ENCODE results near the gene COL27A1.
A peak's percentile ranks its signal among the peaks of the same experiment; 100 is the strongest.

Gene COL27A1

GRCh38 chr9:114271556-114272510, 116.5 kb downstream of the COL27A1 start:
- DNase-seq (ENCODE audit: low read depth in 2 of 2) = no peak

- DNase-seq (ENCODE audit: low read depth in 2 of 2) = no peak
Measured at GRCh38 chr9:114272739-114273431, 117.5 kb downstream of the COL27A1 start.

GRCh38 chr9:114273461-114273881, 118.1 kb downstream of the COL27A1 start:
- DNase-seq (ENCODE audit: low read depth in 2 of 2) = no peak

GRCh38 chr9:114274217-114274616, 118.9 kb downstream of the COL27A1 start:
- DNase-seq (ENCODE audit: low read depth in 2 of 2) = no peak

- no peak for DNase-seq (ENCODE audit: low read depth in 2 of 2)
Measured at GRCh38 chr9:114275246-114276004, 120.1 kb downstream of the COL27A1 start.

GRCh38 chr9:114276908-114277821, 121.8 kb downstream of the COL27A1 start:
- no peak for DNase-seq (ENCODE audit: low read depth in 2 of 2)

GRCh38 chr9:114278356-114278755, 123.0 kb downstream of the COL27A1 start:
- DNase-seq (ENCODE audit: low read depth in 2 of 2) = no peak

- DNase-seq (ENCODE audit: low read depth in 2 of 2) = no peak
Measured at GRCh38 chr9:114278881-114279570, 123.7 kb downstream of the COL27A1 start.

- DNase-seq (ENCODE audit: low read depth in 2 of 2) = no peak
Measured at GRCh38 chr9:114279693-114280092, 124.4 kb downstream of the COL27A1 start.

GRCh38 chr9:114280636-114281472, 125.5 kb downstream of the COL27A1 start:
- no peak for DNase-seq (ENCODE audit: low read depth in 2 of 2)

GRCh38 chr9:114281473-114282103, 126.3 kb downstream of the COL27A1 start:
- DNase-seq (ENCODE audit: low read depth in 2 of 2) = no peak

GRCh38 chr9:114282104-114282485, 126.8 kb downstream of the COL27A1 start:
- DNase-seq (ENCODE audit: low read depth in 2 of 2) = no peak

- DNase-seq (ENCODE audit: low read depth in 2 of 2) = no peak
Measured at GRCh38 chr9:114282507-114282906, 127.2 kb downstream of the COL27A1 start.

GRCh38 chr9:114282926-114283325, 127.6 kb downstream of the COL27A1 start:
- DNase-seq (ENCODE audit: low read depth in 2 of 2) = peak in 1 of 2 donors; percentile 14

GRCh38 chr9:114283551-114284111, 128.3 kb downstream of the COL27A1 start:
- DNase-seq (ENCODE audit: low read depth in 2 of 2) = no peak

GRCh38 chr9:114284316-114285060, 129.2 kb downstream of the COL27A1 start:
- DNase-seq (ENCODE audit: low read depth in 2 of 2) = no peak

- no peak for DNase-seq (ENCODE audit: low read depth in 2 of 2)
Measured at GRCh38 chr9:114285166-114285867, 130.0 kb downstream of the COL27A1 start.

Measured in stimulated activated CD8-positive, alpha-beta memory T cell treated with anti-CD3 and anti-CD28 coated beads, Interleukin-15, amount 100 ng/mL, for 48 hours (primary cell).